Right ventricle myocardium superior (tissue), 1 donor: Measurements from ENCODE around the gene SH2D3A. TPM values are rescaled to one million over a fixed set of nuclear protein-coding genes. Genes with fewer than 3 reads are reported as not detected.
A peak's percentile ranks its signal among the peaks of the same experiment; 100 is the strongest.
"Not testable (repeated sequence)": the region's sequence is repeated elsewhere in the genome, so short reads cannot be mapped to it uniquely, and the experiment has no call there.

Experiments
- ATAC-seq: fragments of 200-7000 bp; cut with Tn5 transposase; one replicate; pipeline ENCODE4 v1.9.1; 2020; ENCODE audit warnings: mild to moderate bottlenecking; ENCODE audit not compliant: poor library complexity
- DNase-seq: peaks from one replicate; pipeline ENCODE4 v3.0.0-alpha.2; 2020
- intact Hi-C: fragments of 100-400 bp; cut with DNase I; formaldehyde crosslinking; loops from one replicate; pipeline ENCODE4 v1.11.2; 2022
- total RNA-seq: library from RNA; stranded (reverse); fragmentation: NEBNext Ultra II Directional; extraction: Animal tissue kit (Norgen Biotek cat#: 25700); gene quantifications from one replicate; pipeline ENCODE4 v1.2.1, GENCODE V29; 2021
- donor health status: DM: no; HTN: yes; CAD: no; lungs with severe emphysema.

Gene SH2D3A
- total RNA-seq, 1 donor from 2014 or later, result not detected

DNA sequence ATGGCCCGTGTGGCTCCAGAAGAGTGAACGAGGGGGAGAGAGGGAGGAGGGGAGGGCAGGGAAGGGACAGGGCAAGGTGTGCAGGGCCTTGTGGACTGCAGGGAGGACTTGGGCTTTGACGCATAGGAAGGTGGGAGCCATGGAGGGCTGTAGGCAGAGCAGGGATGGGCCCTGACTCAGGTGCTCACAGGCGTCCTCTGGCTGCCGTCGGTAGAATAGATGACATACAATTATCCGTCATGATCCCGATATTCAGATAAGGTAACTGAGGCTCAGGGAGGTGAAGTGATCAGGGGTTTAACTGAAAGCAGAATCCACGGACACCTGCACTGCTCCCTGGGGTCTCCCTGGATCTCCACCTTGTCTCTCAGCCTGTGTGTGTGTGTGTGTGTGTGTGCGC lies 50.2 kb downstream of the SH2D3A start:
- ATAC-seq, result no peak
- intact Hi-C loops, result no loop called here
- no peak for DNase-seq

DNA sequence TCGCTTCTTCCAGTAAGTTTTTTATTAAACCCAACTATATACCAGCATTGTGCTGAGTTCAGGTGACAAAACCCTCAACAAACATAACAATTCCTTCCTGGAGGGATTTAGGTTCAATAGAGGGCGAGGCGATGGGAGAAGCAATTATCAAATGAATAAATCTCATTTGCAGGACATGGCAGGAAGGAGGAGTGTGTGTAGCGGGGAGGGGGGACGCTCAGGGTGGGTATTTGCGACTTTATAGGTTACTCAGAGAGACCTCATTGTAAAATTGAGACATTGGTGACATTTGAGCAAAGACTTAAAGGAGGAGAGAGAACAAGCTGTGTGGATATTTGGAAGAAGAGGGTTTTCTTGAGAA lies 50.6 kb downstream of the SH2D3A start:
- DNase-seq, result no peak
- intact Hi-C loops, result no loop called here
- ATAC-seq, result no peak

DNA sequence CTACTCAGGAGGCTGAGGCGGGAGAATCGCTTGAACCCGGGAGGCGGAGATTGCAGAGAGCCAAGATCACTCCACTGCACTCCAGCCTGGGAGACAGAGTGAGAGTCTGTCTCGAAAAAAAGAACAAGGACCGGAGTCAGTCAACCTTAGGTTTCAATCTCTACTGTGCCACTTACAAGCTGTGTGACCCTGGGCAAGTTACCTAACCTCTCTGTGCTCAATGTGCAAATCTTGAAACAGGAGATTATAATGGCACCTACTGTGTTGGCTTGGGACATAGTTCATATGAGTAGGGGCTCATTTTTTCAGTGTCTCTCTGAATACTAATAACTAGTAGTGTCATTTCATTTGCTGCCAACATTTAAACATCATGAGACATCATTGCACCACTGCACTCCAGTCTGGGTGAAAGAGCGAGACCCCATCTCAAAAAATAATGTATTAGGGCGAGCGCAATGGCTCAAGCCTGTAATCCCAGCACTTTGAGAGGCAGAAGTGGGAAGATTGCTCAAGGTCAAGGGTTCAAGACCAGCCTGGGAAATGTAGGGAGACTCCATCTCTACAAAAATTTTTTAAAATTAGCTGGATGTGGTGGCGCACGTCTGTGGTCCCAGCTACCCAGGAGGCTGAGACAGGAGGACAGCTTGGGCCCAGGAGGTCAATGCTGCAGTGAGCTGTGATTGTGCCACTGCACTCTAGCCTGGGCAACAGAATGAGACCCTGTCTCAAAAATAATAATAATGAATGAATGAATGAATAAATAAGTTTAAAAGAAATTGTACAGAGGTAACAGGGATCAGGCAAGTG lies 52.3 kb downstream of the SH2D3A start:
- intact Hi-C loops, result no loop called here
- no peak for ATAC-seq
- DNase-seq, result no peak

DNA sequence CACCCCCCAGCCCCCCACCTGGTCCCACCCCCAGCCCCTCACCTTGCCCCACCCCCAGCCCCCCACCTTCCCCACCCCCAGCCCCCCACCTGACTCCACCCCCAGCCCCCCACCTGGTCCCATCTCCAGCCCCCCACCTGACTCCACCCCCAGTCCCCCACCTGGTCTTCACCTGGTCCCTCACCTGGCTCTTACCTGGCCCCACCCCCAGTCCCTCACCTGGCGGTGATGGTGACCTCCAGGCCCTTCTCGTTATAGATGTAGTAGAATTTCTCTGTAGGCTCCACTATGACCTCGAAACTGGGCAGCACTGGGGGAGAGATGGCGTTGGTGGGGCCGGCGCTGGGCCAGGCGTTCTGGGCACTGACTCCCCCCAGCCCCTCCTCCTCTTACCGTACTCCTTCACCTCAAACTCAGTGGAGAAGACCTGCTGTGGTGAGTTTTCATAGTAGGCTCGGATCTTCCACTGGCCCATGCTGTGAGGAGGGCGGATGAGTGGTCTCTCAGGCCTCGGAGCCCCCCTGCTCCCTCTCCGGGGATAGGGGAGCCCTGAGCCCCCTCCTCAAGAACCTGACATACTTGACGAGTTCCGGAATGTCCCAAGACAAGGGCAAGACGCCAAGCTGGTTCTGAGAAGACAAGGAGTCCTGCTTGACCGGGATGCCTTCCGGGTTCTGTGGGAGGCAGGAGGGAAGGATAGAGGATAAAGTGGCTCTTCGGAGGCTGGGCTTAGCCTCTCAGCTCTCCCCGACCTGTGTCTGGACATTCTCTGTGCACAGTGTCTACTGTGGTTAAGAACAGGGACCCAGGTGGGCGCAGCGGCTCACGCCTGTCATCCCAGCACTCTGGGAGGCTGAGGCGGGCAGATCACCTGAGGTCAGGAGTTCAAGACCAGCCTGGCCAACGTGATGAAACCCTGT lies 53.2 kb downstream of the SH2D3A start:
- intact Hi-C loops, result no loop called here
- peak; percentile 4 for DNase-seq
- ATAC-seq, result no peak

DNA sequence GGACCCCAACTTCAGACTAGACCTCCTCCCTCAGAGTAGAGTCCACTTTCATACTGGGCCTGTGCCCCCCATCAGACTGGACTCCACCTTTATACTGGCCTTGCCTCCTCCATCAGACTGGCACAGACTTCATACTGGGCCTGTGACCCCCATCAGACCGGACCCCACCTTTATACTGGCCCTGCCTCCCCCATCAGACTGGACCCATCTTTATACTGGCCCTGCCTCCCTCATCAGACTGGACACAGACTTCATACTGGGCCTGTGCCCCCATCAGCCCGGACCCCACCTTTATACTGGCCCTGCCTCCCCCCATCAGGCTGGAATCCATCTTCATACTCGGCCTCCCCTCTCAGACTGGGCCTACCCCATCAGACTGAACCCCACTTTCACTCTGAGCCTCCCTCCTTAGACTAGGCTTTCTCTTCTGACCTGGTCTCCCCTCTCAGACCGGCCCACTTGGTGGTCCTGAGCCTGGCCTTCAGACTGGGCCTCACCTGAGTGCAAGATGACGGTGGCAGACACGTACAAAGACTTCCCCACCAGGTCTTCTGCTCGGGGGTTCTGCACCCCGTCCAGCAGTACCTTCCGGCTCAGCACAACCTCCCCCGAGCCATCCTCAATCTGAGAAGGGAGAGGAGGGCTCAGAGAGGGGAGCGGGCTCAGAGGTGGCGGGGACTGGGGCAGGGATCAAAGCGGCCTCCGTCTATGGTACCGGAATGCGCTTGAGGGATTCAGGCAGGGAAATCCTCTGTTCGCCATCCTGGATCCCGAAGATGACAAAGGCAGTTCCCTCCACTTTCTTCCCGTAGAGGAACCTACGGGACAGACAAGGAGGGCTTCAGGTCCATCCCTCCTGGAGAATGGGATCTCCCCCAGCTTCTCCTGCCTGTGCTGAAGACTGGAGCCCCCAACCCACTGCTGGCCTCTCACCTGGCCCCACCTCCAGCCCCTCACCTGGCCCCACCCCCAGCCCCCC lies 54.3 kb downstream of the SH2D3A start:
- intact Hi-C loops, result no loop called here
- ATAC-seq, result no peak
- DNase-seq, result no peak

DNA sequence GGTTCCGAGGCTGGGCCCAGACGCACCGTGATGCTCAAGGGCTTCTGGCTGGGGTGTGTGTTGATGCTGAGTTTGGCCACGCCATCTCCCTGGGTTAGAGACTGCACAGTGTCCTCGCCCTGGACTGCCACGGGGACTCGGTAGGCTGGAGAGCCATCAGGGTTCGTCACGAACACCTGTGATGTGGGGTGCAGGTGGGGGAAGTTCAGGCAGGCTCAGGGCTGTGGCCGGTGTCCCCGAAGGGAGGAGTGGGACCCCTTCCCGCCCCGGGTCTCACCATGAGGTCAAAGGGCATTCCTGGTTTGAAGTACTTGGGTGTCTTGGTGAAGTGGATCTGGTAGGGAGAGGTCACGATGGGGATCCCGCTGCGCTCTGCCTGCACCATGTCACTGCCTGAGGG lies 55.0 kb downstream of the SH2D3A start:
- intact Hi-C loops, result no loop called here
- ATAC-seq (no peak), DNase-seq (no peak)

DNA sequence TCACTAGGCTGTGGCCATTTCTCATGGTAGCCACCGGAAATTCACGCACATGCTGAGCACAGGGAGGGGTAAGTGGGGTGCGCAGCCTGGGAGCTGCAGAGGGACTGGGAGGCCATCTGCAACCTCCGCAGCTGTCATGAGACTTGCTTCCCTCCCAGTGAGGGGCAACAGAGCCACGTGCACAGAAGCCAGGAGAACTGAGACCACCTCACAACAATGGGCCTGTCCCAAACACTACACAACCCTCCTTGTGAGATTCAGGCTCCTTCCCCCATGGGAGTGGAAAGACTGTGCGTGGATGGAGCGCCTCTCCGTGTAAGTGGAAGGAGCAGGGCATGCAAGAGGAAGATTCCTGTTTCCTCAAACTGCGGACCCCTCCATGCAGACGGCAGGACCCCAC lies 55.6 kb downstream of the SH2D3A start:
- ATAC-seq, result no peak
- DNase-seq, result no peak
- intact Hi-C loops, result no loop called here

DNA sequence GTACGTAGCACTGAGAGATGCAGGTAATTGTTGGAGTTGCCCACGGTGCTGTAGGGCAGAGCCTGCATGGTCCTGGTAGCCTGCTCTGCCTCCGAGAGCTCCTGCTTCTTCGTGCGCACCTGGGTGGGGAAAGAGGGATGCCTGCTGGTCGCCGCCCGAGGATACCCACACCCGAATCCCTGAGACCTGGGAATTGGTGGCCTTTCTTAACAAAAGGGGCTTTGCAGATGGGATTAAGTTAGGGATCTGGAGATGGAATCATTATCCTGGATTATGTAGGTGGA lies 56.2 kb downstream of the SH2D3A start:
- intact Hi-C loops, result no loop called here
- ATAC-seq (no peak), DNase-seq (no peak)

DNA sequence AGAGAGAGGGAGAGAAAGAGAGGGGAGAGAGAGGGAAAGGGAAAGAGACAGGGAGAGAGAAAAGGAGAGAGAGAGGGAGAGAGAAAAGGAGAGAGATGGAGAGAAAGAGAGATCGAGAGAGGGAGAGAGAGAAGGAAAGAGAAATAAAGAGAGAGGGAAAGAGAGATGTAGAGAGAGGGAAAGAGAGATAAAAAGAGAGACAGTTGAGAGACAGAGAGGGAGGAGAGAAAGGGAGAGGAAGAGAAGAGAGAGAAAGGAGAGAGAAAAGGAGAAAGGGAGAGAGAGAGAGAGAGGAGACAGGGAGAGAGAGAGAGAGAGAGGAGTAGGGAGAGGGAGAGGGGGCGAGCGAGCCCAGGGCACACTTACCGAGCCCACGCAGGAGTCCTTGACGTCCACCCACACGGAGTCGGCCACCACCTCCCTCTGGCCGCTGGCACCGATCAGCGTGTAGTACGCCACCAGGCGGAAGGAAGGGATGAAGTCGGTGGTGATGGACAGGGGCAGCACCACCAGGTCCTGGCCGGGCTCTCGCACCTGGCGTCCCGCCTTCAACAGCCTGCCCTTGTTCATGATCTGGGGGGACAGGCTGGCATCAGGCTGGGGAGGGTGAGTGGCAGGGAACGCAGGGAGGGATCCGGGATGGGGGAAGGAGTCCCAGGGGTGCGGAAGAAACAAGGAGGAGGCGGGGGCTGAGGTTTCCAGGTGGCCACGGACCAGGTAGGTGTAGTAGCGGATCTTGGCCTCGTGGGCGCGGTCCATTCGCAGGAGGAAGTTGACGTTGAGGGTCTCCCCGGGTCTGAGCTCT lies 56.8 kb downstream of the SH2D3A start:
- ATAC-seq (no peak), DNase-seq (no peak)
- intact Hi-C loops, result no loop called here

DNA sequence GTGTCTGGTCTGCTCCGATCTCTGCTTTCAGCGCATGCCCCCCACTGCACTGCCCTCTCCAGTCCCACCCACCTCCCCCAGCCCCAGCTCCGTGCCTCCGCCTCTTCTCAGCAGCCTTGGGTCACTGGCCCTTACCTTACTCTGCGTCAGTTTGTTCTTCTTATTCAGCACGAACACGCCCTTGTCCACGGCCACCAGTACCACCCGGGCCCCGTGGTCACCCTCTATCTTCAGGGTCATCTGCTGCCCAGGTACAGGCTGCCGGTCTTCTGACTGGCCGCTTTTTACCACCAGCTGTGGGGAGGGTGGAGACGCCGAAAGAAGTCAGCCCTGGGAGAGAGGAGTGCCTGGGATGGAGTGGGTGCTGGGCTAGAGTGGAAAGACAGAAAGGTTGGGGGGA lies 57.7 kb downstream of the SH2D3A start:
- intact Hi-C loops, result no loop called here
- ATAC-seq (no peak), DNase-seq (no peak)

DNA sequence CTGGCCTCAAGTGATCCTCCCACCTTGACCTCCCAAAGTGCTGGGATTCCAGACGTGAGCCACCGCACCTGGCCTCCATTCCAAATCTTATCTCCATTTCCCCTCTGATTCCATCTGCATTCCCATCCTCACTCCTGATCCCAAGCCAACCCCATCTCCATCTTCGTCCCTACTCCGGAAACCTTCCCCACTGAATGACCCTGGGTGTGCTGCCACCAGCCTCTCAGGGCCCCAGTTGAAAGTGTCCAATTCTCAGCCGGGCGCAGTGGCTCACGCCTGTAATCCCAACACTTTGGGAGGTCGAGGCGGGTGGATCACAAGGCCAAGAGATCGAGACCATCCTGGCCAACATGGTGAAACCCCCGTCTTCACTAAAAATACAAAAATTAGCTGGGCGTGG lies 58.3 kb downstream of the SH2D3A start:
- ATAC-seq, DNase-seq, intact Hi-C loops: not testable (repeated sequence)

DNA sequence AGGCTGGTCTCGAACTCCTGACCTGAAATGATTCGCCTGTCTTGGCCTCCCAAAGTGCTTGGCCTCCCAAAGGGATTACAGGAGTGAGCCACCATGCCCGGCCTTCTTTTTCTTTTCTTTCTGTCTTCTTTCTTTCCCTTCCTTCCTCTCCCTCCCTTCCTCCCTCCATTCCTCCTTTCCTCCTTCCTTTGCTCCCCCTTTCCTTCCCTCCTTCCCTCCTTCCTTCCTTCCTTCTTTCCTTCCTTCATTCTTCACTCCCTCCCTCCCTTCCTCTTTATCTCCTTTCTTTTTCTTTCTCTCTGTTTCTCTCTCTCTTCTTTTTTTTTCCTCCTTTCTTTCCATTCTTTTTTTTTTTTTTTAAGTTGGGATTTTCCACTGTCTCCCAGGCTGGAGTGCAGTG lies 58.9 kb downstream of the SH2D3A start:
- no peak for DNase-seq
- no peak for ATAC-seq
- intact Hi-C loops, result no loop called here

DNA sequence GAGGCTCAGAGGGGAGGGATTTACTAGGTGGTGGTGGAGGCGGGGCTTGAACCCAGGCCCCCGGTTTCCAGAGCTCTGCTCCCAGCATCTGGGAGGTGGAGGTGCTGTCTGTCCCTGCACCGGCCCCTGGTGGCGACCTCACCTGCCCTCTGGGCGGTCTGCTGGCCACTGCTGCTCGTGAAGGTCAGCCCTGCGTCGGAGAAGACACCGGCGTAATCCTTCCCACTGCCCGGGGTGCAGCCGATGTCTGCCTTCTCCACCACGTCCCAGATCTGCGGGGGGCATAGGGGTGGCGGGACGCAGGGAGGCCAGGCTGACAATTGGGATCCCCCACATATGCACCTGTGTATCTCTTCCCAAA lies 59.6 kb downstream of the SH2D3A start:
- DNase-seq (no peak), ATAC-seq (no peak)
- intact Hi-C loops, result no loop called here

DNA sequence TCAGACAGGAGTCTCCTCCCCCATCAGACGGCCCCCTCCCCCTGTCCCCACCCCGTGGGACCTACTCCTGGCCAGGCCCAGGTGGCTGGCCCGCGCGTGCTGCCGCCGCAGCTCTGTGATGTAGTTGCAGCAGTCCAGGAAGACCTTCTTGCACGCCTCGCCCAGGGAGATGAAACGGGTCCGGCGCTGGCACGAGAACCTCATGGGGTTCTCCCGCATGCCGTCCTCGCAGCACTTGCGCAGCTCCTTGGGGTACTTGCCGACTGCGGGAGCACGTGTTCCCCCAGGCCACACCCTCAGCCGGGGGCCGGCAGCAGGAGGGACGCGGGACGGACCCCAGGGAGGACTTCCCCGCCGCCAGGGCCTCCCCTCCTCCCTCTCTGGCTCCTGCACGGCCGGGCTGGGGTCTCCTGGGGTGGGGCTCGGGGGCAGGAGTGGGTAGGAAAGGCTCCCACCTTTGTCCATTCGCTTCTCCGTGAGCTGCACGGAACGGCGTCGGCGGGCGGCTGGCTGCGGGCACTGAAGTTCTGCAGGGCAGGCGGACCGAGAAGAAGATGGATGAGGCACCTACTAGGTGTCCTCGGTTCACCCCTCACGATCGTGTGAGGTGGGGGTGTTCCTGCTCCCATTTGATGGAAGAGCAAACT lies 60.1 kb downstream of the SH2D3A start:
- intact Hi-C loops, result no loop called here
- DNase-seq (no peak), ATAC-seq (no peak)

DNA sequence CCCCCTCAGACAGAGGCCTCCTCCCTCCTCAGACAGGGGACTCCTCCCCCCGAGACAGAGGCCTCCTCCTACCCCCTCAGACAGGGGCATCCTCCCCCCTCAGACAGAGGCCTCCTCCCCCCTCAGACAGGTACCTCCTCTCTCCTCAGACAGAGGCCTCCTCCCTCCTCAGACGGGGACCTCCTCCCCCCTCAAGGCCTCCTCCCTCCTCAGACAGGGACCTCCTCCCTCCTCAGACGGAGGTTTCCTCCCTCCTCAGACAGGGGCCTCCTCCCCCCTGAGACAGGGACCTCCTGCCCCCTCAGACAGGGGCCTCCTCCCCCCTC lies 60.6 kb downstream of the SH2D3A start:
- intact Hi-C loops, result no loop called here
- DNase-seq (no peak), ATAC-seq (no peak)

DNA sequence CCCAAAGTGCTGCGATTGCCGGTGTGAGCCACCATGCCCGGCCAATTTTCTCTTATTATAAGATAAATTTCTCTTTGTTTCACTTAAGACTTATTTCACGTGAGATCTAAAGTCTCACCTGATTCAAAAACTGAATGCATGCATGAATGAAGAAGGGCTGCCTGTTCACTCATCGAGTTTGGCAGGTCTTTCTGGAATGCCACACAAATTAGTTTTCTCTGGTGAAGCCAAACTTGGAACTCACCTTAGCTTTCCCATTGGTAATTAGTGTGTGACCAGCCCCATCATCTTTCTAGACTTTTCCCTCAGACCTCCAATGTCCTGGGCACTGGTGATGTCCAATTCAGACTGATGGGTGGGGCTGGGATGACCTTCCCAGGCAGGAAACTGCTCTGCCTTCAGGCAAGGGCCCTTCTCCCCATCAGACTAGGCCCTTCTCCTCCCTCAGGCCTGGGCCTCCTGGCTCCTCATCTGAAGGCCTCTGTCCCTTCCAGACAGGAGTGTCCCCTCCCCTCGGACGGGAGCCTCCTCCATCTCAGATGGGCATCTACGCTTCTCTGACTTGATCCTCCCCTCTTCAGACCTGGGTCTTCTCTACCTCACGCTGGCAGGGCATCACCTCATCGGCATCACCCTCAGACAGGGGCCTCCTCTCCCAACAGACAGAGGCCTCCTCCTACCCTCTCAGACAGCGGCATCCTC lies 61.2 kb downstream of the SH2D3A start:
- ATAC-seq, result no peak
- intact Hi-C loops, result no loop called here

More for the DNA sequence above, 61.2 kb downstream of the SH2D3A start:
- no peak for DNase-seq
